Activated naive CD8-positive, alpha-beta T cell (primary cell): Measurements from ENCODE around the gene AKT1S1.
A peak's percentile ranks its signal among the peaks of the same experiment; 100 is the strongest.

Experiments
- H3K27ac Mint-ChIP-seq: one replicate; pipeline ENCODE4 v1.8.0; 2021; ENCODE audit warnings: mixed read lengths
- H3K27me3 Mint-ChIP-seq: one replicate; pipeline ENCODE4 v1.8.0; 2021; ENCODE audit warnings: mixed read lengths
- H3K36me3 Mint-ChIP-seq: one replicate; pipeline ENCODE4 v1.8.0; 2021; ENCODE audit warnings: mixed read lengths
- H3K4me1 Mint-ChIP-seq: one replicate; pipeline ENCODE4 v1.8.0; 2021; ENCODE audit warnings: low read depth, mixed read lengths
- H3K4me3 Mint-ChIP-seq: one replicate; pipeline ENCODE4 v1.8.0; 2021; ENCODE audit warnings: mild to moderate bottlenecking, mixed read lengths
- H3K9me3 Mint-ChIP-seq: one replicate; pipeline ENCODE4 v1.8.0; 2021; ENCODE audit warnings: low read depth, mixed read lengths

The AKT1S1 gene

GRCh38 chr19:49880162-49880869 lies 3.2 kb upstream of the AKT1S1 start:
- no peaks in the 10 kb centered on the region for H3K27me3 Mint-ChIP-seq
- H3K9me3 Mint-ChIP-seq, result no peaks in the 10 kb centered on the region
- H3K4me1 Mint-ChIP-seq, result peaks cover 19% of the 10 kb centered on the region
- no peak overlapping the region for H3K27ac Mint-ChIP-seq
- H3K36me3 Mint-ChIP-seq, result no peaks in the 10 kb centered on the region
- no peak overlapping the region for H3K4me3 Mint-ChIP-seq

- Mint-ChIP-seq H3K27ac (no peak overlapping the region), H3K36me3 (no peaks in the 10 kb centered on the region), H3K27me3 (no peaks in the 10 kb centered on the region), H3K4me1 (peaks cover 23% of the 10 kb centered on the region), H3K4me3 (peak overlapping the region; percentile 5), H3K9me3 (no peaks in the 10 kb centered on the region)
Measured at GRCh38 chr19:49879243-49879963, 2.2 kb upstream of the AKT1S1 start.

GRCh38 chr19:49878744-49879070 lies 1.6 kb upstream of the AKT1S1 start:
- H3K36me3 Mint-ChIP-seq, result no peaks in the 10 kb centered on the region
- H3K27ac Mint-ChIP-seq, result no peak overlapping the region
- peaks cover 23% of the 10 kb centered on the region for H3K4me1 Mint-ChIP-seq
- no peaks in the 10 kb centered on the region for H3K9me3 Mint-ChIP-seq
- no peak overlapping the region for H3K4me3 Mint-ChIP-seq
- no peaks in the 10 kb centered on the region for H3K27me3 Mint-ChIP-seq

GRCh38 chr19:49877879-49878743 lies 956 bp upstream of the AKT1S1 start:
- no peak overlapping the region for H3K27ac Mint-ChIP-seq
- H3K27me3 Mint-ChIP-seq, result no peaks in the 10 kb centered on the region
- peaks cover 23% of the 10 kb centered on the region for H3K4me1 Mint-ChIP-seq
- H3K9me3 Mint-ChIP-seq, result no peaks in the 10 kb centered on the region
- H3K4me3 Mint-ChIP-seq, result no peak overlapping the region
- H3K36me3 Mint-ChIP-seq, result no peaks in the 10 kb centered on the region

- H3K27ac Mint-ChIP-seq, result no peak overlapping the region
- H3K9me3 Mint-ChIP-seq, result no peaks in the 10 kb centered on the region
- no peaks in the 10 kb centered on the region for H3K36me3 Mint-ChIP-seq
- no peaks in the 10 kb centered on the region for H3K27me3 Mint-ChIP-seq
- H3K4me1 Mint-ChIP-seq, result peaks cover 26% of the 10 kb centered on the region
- H3K4me3 Mint-ChIP-seq, result no peak overlapping the region
Measured at GRCh38 chr19:49876422-49877019, 634 bp downstream of the AKT1S1 start.

- H3K27me3 Mint-ChIP-seq, result no peaks in the 10 kb centered on the region
- no peak overlapping the region for H3K27ac Mint-ChIP-seq
- H3K4me1 Mint-ChIP-seq, result peaks cover 26% of the 10 kb centered on the region
- H3K9me3 Mint-ChIP-seq, result no peaks in the 10 kb centered on the region
- H3K4me3 Mint-ChIP-seq, result no peak overlapping the region
- H3K36me3 Mint-ChIP-seq, result no peaks in the 10 kb centered on the region
Measured at GRCh38 chr19:49875857-49876421, 1.2 kb downstream of the AKT1S1 start.

- Mint-ChIP-seq H3K4me3 (no peak overlapping the region), H3K27ac (no peak overlapping the region)
Measured at GRCh38 chr19:49875177-49875576, 2.0 kb downstream of the AKT1S1 start.

GRCh38 chr19:49874503-49875157 lies 2.5 kb downstream of the AKT1S1 start:
- no peaks in the 10 kb centered on the region for H3K36me3 Mint-ChIP-seq
- no peaks in the 10 kb centered on the region for H3K27me3 Mint-ChIP-seq
- peak overlapping the region; percentile 17 for H3K4me3 Mint-ChIP-seq
- no peak overlapping the region for H3K27ac Mint-ChIP-seq
- H3K4me1 Mint-ChIP-seq, result peaks cover 31% of the 10 kb centered on the region
- H3K9me3 Mint-ChIP-seq, result no peaks in the 10 kb centered on the region

More at GRCh38 chr19:49875177-49875576, 2.0 kb downstream of the AKT1S1 start:
- Mint-ChIP-seq H3K36me3 (no peaks in the 10 kb centered on the region), H3K4me1 (peaks cover 30% of the 10 kb centered on the region), H3K9me3 (no peaks in the 10 kb centered on the region), H3K27me3 (no peaks in the 10 kb centered on the region)

- Mint-ChIP-seq H3K36me3 (no peaks in the 10 kb centered on the region), H3K27ac (no peak overlapping the region)
Measured at GRCh38 chr19:49873834-49874233, 3.3 kb downstream of the AKT1S1 start.

GRCh38 chr19:49873129-49873521 lies 4.0 kb downstream of the AKT1S1 start:
- peaks cover 24% of the 10 kb centered on the region for H3K4me1 Mint-ChIP-seq
- H3K27ac Mint-ChIP-seq, result no peak overlapping the region
- H3K9me3 Mint-ChIP-seq, result no peaks in the 10 kb centered on the region

More at GRCh38 chr19:49873834-49874233, 3.3 kb downstream of the AKT1S1 start:
- Mint-ChIP-seq H3K27me3 (no peaks in the 10 kb centered on the region), H3K9me3 (no peaks in the 10 kb centered on the region), H3K4me1 (peaks cover 25% of the 10 kb centered on the region), H3K4me3 (no peak overlapping the region)

GRCh38 chr19:49872245-49873128 lies 4.7 kb downstream of the AKT1S1 start:
- H3K27ac Mint-ChIP-seq, result no peak overlapping the region
- H3K36me3 Mint-ChIP-seq, result no peaks in the 10 kb centered on the region
- H3K4me1 Mint-ChIP-seq, result peaks cover 25% of the 10 kb centered on the region
- no peak overlapping the region for H3K4me3 Mint-ChIP-seq
- no peaks in the 10 kb centered on the region for H3K9me3 Mint-ChIP-seq
- no peaks in the 10 kb centered on the region for H3K27me3 Mint-ChIP-seq

More at GRCh38 chr19:49873129-49873521, 4.0 kb downstream of the AKT1S1 start:
- no peaks in the 10 kb centered on the region for H3K36me3 Mint-ChIP-seq
- H3K27me3 Mint-ChIP-seq, result no peaks in the 10 kb centered on the region
- no peak overlapping the region for H3K4me3 Mint-ChIP-seq

- Mint-ChIP-seq H3K4me3 (no peak overlapping the region), H3K36me3 (no peaks in the 10 kb centered on the region), H3K27ac (no peak overlapping the region), H3K4me1 (peaks cover 29% of the 10 kb centered on the region), H3K9me3 (no peaks in the 10 kb centered on the region), H3K27me3 (no peaks in the 10 kb centered on the region)
Measured at GRCh38 chr19:49871349-49871985, 5.7 kb downstream of the AKT1S1 start.

GRCh38 chr19:49870309-49870901 lies 6.8 kb downstream of the AKT1S1 start:
- no peaks in the 10 kb centered on the region for H3K36me3 Mint-ChIP-seq
- H3K4me1 Mint-ChIP-seq, result peaks cover 37% of the 10 kb centered on the region
- peak overlapping the region; percentile 87 for H3K27ac Mint-ChIP-seq
- H3K4me3 Mint-ChIP-seq, result peak overlapping the region; percentile 84
- no peaks in the 10 kb centered on the region for H3K27me3 Mint-ChIP-seq
- no peaks in the 10 kb centered on the region for H3K9me3 Mint-ChIP-seq
